SK-N-SH treated with all-trans-retinoic acid at 6 μM for 48 hours (cell line): ENCODE measurements around the gene IRF7.

ENCODE experiments used
- ATAC-seq: fragments of 200-7000 bp; cut with Tn5 transposase; 3 replicates; pipeline ENCODE4 v1.9.1; 2020; ENCODE audit warnings: mild to moderate bottlenecking, moderate library complexity
- ARNTL ChIP-seq: fragments of 450-650 bp; formaldehyde crosslinking; IDR thresholded peaks from 2 replicates; pipeline ENCODE4 v1.5.0; 2020; ENCODE audit warnings: low read depth, mild to moderate bottlenecking, moderate library complexity, borderline replicate concordance
- BACH2 ChIP-seq: fragments of 250-450 bp; sonication (Bioruptor Pico); IDR thresholded peaks from 2 replicates; pipeline ENCODE4 v1.9.0; 2021; ENCODE audit warnings: mild to moderate bottlenecking, borderline replicate concordance
- CREB5 ChIP-seq: fragments of 250-450 bp; sonication (Bioruptor Pico); IDR thresholded peaks from 2 replicates; pipeline ENCODE4 v1.5.1; 2020; ENCODE audit warnings: low read depth, mild to moderate bottlenecking, moderate library complexity
- CSDC2 ChIP-seq: fragments of 250-450 bp; sonication (Bioruptor Pico); IDR thresholded peaks from 2 replicates; pipeline ENCODE4 v1.5.0; 2020; ENCODE audit warnings: mild to moderate bottlenecking, moderate library complexity
- CSRNP3 ChIP-seq: fragments of 250-450 bp; sonication (Bioruptor Pico); IDR thresholded peaks from 2 replicates; pipeline ENCODE4 v1.5.1; 2021; ENCODE audit warnings: mild to moderate bottlenecking, moderate library complexity
- ESRRG ChIP-seq: fragments of 250-450 bp; sonication (Bioruptor Pico); IDR thresholded peaks from 2 replicates; pipeline ENCODE4 v1.6.1; 2021; ENCODE audit warnings: mild to moderate bottlenecking
- GLIS3 ChIP-seq: fragments of 250-450 bp; sonication (Bioruptor Pico); IDR thresholded peaks from 2 replicates; pipeline ENCODE4 v1.5.0; 2020; ENCODE audit warnings: mild to moderate bottlenecking, moderate library complexity
- ISL1 ChIP-seq: fragments of 250-450 bp; sonication (Bioruptor Pico); IDR thresholded peaks from 2 replicates; pipeline ENCODE4 v2.1.2; 2022; ENCODE audit warnings: mild to moderate bottlenecking, moderate library complexity
- OSR1 ChIP-seq: fragments of 250-450 bp; sonication (Bioruptor Pico); IDR thresholded peaks from 2 replicates; pipeline ENCODE4 v1.8.0; 2022; ENCODE audit warnings: moderate library complexity, mild to moderate bottlenecking, inconsistent platforms
- PATZ1 ChIP-seq: fragments of 250-450 bp; sonication (Bioruptor Pico); IDR thresholded peaks from 2 replicates; pipeline ENCODE4 v1.8.0; 2020; ENCODE audit warnings: mild to moderate bottlenecking, moderate library complexity, borderline replicate concordance
- POU6F1 ChIP-seq: fragments of 250-450 bp; sonication (Bioruptor Pico); IDR thresholded peaks from 2 replicates; pipeline ENCODE4 v1.8.0; 2021; ENCODE audit warnings: low read depth, mild to moderate bottlenecking, moderate library complexity, borderline replicate concordance
- RARB ChIP-seq: fragments of 250-450 bp; sonication (Bioruptor Pico); IDR thresholded peaks from 2 replicates; pipeline ENCODE4 v1.8.0; 2021; ENCODE audit warnings: mild to moderate bottlenecking, moderate library complexity
- SNAI2 ChIP-seq: fragments of 250-450 bp; sonication (Bioruptor Pico); IDR thresholded peaks from 2 replicates; pipeline ENCODE4 v1.5.0; 2020; ENCODE audit warnings: mild to moderate bottlenecking, moderate library complexity
- TCF4 ChIP-seq: fragments of 250-450 bp; sonication (Bioruptor Pico); IDR thresholded peaks from 2 replicates; pipeline ENCODE4 v1.8.0; 2021; ENCODE audit warnings: mild to moderate bottlenecking, moderate library complexity, borderline replicate concordance
- TSHZ2 ChIP-seq: fragments of 250-450 bp; sonication (Bioruptor Pico); IDR thresholded peaks from 2 replicates; pipeline ENCODE4 v1.5.0; 2020; ENCODE audit warnings: mild to moderate bottlenecking, moderate library complexity
- ZC3H10 ChIP-seq: fragments of 250-450 bp; sonication (Bioruptor Pico); IDR thresholded peaks from 2 replicates; pipeline ENCODE4 v1.5.1; 2021; ENCODE audit warnings: mild to moderate bottlenecking, moderate library complexity
- ZFP3 ChIP-seq: fragments of 250-450 bp; sonication (Bioruptor Pico); IDR thresholded peaks from 2 replicates; pipeline ENCODE4 v1.5.0; 2020; ENCODE audit warnings: mild to moderate bottlenecking, moderate library complexity
- ZFP30 ChIP-seq: fragments of 450-650 bp; formaldehyde crosslinking; IDR thresholded peaks from 2 replicates; pipeline ENCODE4 v1.5.0; 2022; ENCODE audit warnings: mild to moderate bottlenecking, moderate library complexity
- ZNF565 ChIP-seq: fragments of 450-650 bp; formaldehyde crosslinking; conservative IDR thresholded peaks from 2 replicates; pipeline ENCODE4 v1.5.0; 2020; ENCODE audit warnings: low read depth, mild to moderate bottlenecking, moderate library complexity
- ZNF70 ChIP-seq: fragments of 450-650 bp; formaldehyde crosslinking; IDR thresholded peaks from 2 replicates; pipeline ENCODE4 v1.5.0; 2020; ENCODE audit warnings: mild to moderate bottlenecking, moderate library complexity
- ZNF8 ChIP-seq: fragments of 450-650 bp; formaldehyde crosslinking; IDR thresholded peaks from 2 replicates; pipeline ENCODE4 v1.5.0; 2020; ENCODE audit warnings: mild to moderate bottlenecking, moderate library complexity

Gene IRF7

GRCh38 chr11:603154-603553, 12.6 kb downstream of the IRF7 start:
- no peak for ATAC-seq
- TF ChIP-seq PATZ1 (CRISPR knock-in tag) = no peak
- no peak for TF ChIP-seq SNAI2 (CRISPR knock-in tag)
- no peak for TF ChIP-seq ZFP3
- TF ChIP-seq TCF4 (CRISPR knock-in tag) = no peak
- no peak for TF ChIP-seq OSR1 (CRISPR knock-in tag)

- ATAC-seq = no peak
- TF ChIP-seq ISL1 (CRISPR knock-in tag) (no peak), SNAI2 (CRISPR knock-in tag) (no peak), ZFP3 (no peak), RARB (CRISPR knock-in tag) (no peak), ESRRG (no peak), CSDC2 (CRISPR knock-in tag) (no peak), ZNF565 (no peak), TSHZ2 (CRISPR knock-in tag) (no peak), ZFP30 (CRISPR knock-in tag) (no peak), PATZ1 (CRISPR knock-in tag) (no peak), BACH2 (CRISPR knock-in tag) (no peak), ZNF70 (no peak), GLIS3 (CRISPR knock-in tag) (no peak), ZC3H10 (CRISPR knock-in tag) (no peak), CREB5 (CRISPR knock-in tag) (no peak), ZNF8 (CRISPR knock-in tag) (no peak), TCF4 (CRISPR knock-in tag) (no peak)
- TF ChIP-seq, all 23 proteins: peak for 0
Observed at GRCh38 chr11:601573-602245, 14.0 kb downstream of the IRF7 start.

- ATAC-seq = no peak; the same call in 2 of the 3 replicates
Observed at GRCh38 chr11:598005-598680, 17.6 kb downstream of the IRF7 start.

More at GRCh38 chr11:598005-598680, 17.6 kb downstream of the IRF7 start:
- no peak for TF ChIP-seq ZC3H10 (CRISPR knock-in tag)
- no peak for TF ChIP-seq ZNF8 (CRISPR knock-in tag)
- TF ChIP-seq ZNF70 = no peak
- TF ChIP-seq CSDC2 (CRISPR knock-in tag) = no peak
- TF ChIP-seq PATZ1 (CRISPR knock-in tag) = no peak
- TF ChIP-seq CREB5 (CRISPR knock-in tag) = no peak
- no peak for TF ChIP-seq CSRNP3 (CRISPR knock-in tag)
- TF ChIP-seq BACH2 (CRISPR knock-in tag) = no peak
- TF ChIP-seq SNAI2 (CRISPR knock-in tag) = no peak
- TF ChIP-seq ARNTL (CRISPR knock-in tag) = no peak
- TF ChIP-seq OSR1 (CRISPR knock-in tag) = no peak
- TF ChIP-seq POU6F1 (CRISPR knock-in tag) = no peak
- TF ChIP-seq, all 23 proteins: peak for 0
